Natural killer cell (primary cell): ENCODE results near the gene MSMP. TPM values are rescaled to one million over a fixed set of nuclear protein-coding genes. Genes with fewer than 3 reads are reported as not detected.

Experiments used
- ATAC-seq, 3 donors: fragments of 150-1000 bp in 2 of 3; fragments of 200-7000 bp in 1 of 3; cut with Tn5 transposase; 1 replicate in 1 of 3; 2 replicates in 2 of 3; pipeline ENCODE4 v1.10.0; 2021; ENCODE audit warnings: mild to moderate bottlenecking in 2 of 3, moderate library complexity in 2 of 3
- DNase-seq, 2 donors: peaks; one replicate each; pipeline versions ENCODE4 v3.0.0 to v3.0.0-alpha.2; 2013 to 2021; ENCODE audit warnings: mixed read lengths in 1 of 2
- H3K27ac ChIP-seq: one replicate; pipeline ENCODE4 v1.5.1; 2013; ENCODE audit warnings: mild to moderate bottlenecking, low read length
- H3K27me3 ChIP-seq: one replicate; pipeline ENCODE4 v1.6.1; 2013; ENCODE audit warnings: low read length; ENCODE audit not compliant: control insufficient read depth, insufficient read depth
- H3K36me3 ChIP-seq: one replicate; pipeline ENCODE4 v1.6.1; 2013; ENCODE audit warnings: low read length; ENCODE audit not compliant: control insufficient read depth, insufficient read depth
- H3K4me1 ChIP-seq: one replicate; pipeline ENCODE4 v1.6.1; 2013; ENCODE audit warnings: low read length; ENCODE audit not compliant: control insufficient read depth, insufficient read depth
- H3K4me3 ChIP-seq: one replicate; pipeline ENCODE4 v1.5.1; 2013; ENCODE audit warnings: low read length
- H3K9me3 ChIP-seq: one replicate; pipeline ENCODE4 v1.6.1; 2013; ENCODE audit warnings: low read length; ENCODE audit not compliant: control insufficient read depth, insufficient read depth
- H3K27ac Mint-ChIP-seq, 2 donors: one replicate each; pipeline ENCODE4 v1.8.0; 2022; ENCODE audit warnings: mild to moderate bottlenecking in 2 of 2, mixed read lengths in 2 of 2, moderate library complexity in 1 of 2
- H3K27me3 Mint-ChIP-seq, 2 donors: one replicate each; pipeline ENCODE4 v1.8.0; 2022; ENCODE audit warnings: low read depth in 2 of 2, mixed read lengths in 2 of 2
- H3K36me3 Mint-ChIP-seq: one replicate; pipeline ENCODE4 v1.8.0; 2022; ENCODE audit warnings: mixed read lengths
- H3K4me1 Mint-ChIP-seq, 2 donors: one replicate each; pipeline ENCODE4 v1.8.0; 2022; ENCODE audit warnings: mixed read lengths in 2 of 2
- H3K4me3 Mint-ChIP-seq: one replicate; pipeline ENCODE4 v1.8.0; 2022; ENCODE audit warnings: mild to moderate bottlenecking, moderate library complexity, mixed read lengths
- H3K9me3 Mint-ChIP-seq, 2 donors: one replicate each; pipeline ENCODE4 v1.8.0; 2022; ENCODE audit warnings: mixed read lengths in 2 of 2
- WGBS: methylation state at CpG from one replicate; pipeline ENCODE4 v1.1.7; 2013; ENCODE audit warnings: missing lambda C conversion rate; ENCODE audit not compliant: insufficient coverage; 5-methylcytosine and 5-hydroxymethylcytosine counted together
- intact Hi-C: fragments of 100-400 bp; cut with micrococcal nuclease; formaldehyde crosslinking; loops from one replicate; pipeline ENCODE4 v1.14.2; 2022
- total RNA-seq, 4 donors: library from RNA; stranded (reverse); fragments of 120-200 nt in 1 of 4; gene quantifications; one replicate each; pipeline versions ENCODE4 v1.2.3 to v1.2.4, GENCODE V29; 2013 to 2022
- TF ChIP-seq, protein P1 (sequence below): fragments of 200-600 bp; IDR thresholded peaks from one replicate; pipeline ENCODE4 v1.8.0; 2022; ENCODE audit warnings: antibody characterized with exemption

The MSMP gene
- total RNA-seq, 3 donors from 2014 or later (not counting 1 experiment from before 2014, with no cell fraction given): not detected

DNA sequence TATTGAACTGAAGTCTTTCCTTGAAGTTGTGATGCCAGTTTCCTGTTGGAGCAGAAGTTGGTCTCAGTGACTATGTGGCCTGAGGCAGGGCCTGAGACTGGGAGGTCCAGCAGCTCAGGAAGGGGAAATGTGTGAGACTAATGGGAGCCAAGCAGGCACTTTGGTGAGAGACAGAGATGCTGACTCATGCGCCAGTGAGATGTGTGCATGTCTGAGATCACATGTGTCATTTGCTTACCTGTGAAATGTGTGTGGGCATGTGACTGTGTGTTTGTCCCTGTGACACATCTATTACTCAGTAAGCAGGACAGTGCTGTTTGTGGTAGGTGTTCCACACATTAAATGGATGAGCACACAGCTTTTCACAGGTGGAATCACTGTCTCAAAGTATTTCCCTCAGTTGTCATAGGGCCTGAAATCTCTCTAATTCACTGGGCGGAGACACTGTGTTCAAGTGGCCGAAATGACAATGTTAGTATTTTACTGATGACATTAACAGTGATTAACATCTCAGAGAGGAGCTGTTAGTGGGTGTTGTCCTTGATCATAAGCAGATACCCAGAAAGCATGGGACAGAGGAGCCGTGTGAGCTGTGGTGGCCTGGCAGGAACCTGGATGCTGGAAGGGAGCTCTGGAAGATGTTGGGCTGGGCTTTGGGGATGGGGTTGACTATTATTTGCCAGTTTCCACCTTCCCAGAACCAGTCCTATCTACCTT lies 44.7 kb upstream of the MSMP start:
- H3K9me3 ChIP-seq: no peaks in the 10 kb centered on the region
- ATAC-seq (peak in 1 of 3 donors; percentile 31), DNase-seq (no peak)
- TF ChIP-seq, protein P1, sequence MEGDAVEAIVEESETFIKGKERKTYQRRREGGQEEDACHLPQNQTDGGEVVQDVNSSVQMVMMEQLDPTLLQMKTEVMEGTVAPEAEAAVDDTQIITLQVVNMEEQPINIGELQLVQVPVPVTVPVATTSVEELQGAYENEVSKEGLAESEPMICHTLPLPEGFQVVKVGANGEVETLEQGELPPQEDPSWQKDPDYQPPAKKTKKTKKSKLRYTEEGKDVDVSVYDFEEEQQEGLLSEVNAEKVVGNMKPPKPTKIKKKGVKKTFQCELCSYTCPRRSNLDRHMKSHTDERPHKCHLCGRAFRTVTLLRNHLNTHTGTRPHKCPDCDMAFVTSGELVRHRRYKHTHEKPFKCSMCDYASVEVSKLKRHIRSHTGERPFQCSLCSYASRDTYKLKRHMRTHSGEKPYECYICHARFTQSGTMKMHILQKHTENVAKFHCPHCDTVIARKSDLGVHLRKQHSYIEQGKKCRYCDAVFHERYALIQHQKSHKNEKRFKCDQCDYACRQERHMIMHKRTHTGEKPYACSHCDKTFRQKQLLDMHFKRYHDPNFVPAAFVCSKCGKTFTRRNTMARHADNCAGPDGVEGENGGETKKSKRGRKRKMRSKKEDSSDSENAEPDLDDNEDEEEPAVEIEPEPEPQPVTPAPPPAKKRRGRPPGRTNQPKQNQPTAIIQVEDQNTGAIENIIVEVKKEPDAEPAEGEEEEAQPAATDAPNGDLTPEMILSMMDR: no peak
- no peak overlapping the region for H3K4me3 ChIP-seq
- Mint-ChIP-seq H3K4me3 (no peak overlapping the region), H3K9me3 (no peaks in the 10 kb centered on the region), H3K36me3 (no peaks in the 10 kb centered on the region), H3K27me3 (no peaks in the 10 kb centered on the region), H3K4me1 (peaks cover 0 to 9% of the 10 kb centered on the region in 2 donors), H3K27ac (no peak overlapping the region)
- H3K27ac ChIP-seq: no peak overlapping the region
- no peaks in the 10 kb centered on the region for H3K4me1 ChIP-seq
- WGBS: 94% methylated on average over 4 of the region's 4 CpGs
- H3K27me3 ChIP-seq: no peaks in the 10 kb centered on the region
- H3K36me3 ChIP-seq: peaks cover 3% of the 10 kb centered on the region
- intact Hi-C loops: no loop called here

DNA sequence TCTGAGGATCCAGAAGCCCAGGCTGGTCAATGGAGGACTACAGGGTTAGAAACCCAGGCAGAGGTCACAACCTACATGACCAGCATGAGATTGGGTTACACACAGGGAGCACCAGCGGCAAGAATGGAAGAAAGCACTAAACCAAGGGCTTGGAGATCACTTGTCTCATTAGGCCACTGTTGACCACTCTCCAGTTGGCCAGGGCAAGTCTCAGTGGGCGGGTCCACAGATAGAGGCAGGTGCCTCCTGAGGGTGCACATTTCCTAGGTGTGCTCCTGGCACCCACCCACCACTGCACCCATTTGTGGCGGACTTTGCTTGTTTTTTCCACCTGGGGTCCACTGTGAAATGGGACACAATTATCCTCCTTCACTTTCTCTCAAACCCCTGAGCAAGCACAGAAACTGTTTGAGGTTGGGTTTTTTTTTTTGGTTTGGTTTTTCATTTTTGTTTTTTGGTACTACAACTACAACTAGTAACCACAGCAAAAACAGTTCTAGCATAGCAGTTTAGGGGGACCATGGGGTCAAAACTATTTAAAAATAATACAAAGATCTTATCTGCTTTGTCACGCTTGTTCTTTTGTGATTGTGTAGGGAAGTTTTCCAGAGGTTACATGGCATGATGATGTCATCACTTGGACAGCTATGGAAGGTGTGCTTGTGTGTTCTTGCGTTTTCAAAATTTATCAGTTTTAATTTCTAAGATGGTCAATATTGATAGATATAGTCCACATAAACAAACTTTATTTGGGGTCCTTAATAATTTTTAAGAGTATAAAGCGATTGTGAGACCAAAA lies 43.4 kb upstream of the MSMP start:
- no peaks in the 10 kb centered on the region for H3K36me3 Mint-ChIP-seq
- no peak for DNase-seq
- Histone ChIP-seq H3K27ac (no peak overlapping the region), H3K36me3 (no peaks in the 10 kb centered on the region), H3K4me3 (no peak overlapping the region), H3K4me1 (no peaks in the 10 kb centered on the region), H3K9me3 (no peaks in the 10 kb centered on the region), H3K27me3 (no peaks in the 10 kb centered on the region)
- intact Hi-C loops: no loop called here
- no peaks in the 10 kb centered on the region for H3K27me3 Mint-ChIP-seq
- H3K9me3 Mint-ChIP-seq: no peaks in the 10 kb centered on the region
- H3K4me3 Mint-ChIP-seq: no peak overlapping the region
- TF ChIP-seq, protein P1: no peak
- peaks cover 0 to 9% of the 10 kb centered on the region in 2 donors for H3K4me1 Mint-ChIP-seq
- ATAC-seq: no peak
- no peak overlapping the region for H3K27ac Mint-ChIP-seq
- 92% methylated on average over 3 of the region's 6 CpGs for WGBS

DNA sequence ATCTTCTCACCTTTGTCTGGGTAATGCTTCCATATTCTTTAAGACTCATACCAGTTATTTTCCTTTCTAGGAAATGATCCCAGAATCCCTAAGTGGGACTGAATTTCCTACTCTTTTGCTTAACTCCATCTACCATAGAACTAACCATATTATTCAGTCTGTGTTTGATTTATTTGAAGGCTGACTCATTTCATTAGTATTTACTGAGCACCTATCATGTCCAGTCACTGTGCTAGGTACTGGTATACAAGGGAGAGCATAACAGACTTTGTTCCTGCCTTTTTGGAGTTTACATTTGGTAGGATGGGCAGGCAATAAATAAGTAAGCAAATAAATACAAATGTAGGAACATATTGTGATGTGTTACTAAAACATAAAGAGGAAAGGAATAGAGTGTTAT lies 41.6 kb upstream of the MSMP start:
- no peaks in the 10 kb centered on the region for H3K9me3 Mint-ChIP-seq
- Histone ChIP-seq H3K9me3 (no peaks in the 10 kb centered on the region), H3K4me1 (no peaks in the 10 kb centered on the region), H3K4me3 (no peak overlapping the region), H3K27me3 (no peaks in the 10 kb centered on the region), H3K36me3 (no peaks in the 10 kb centered on the region), H3K27ac (no peak overlapping the region)
- no peaks in the 10 kb centered on the region for H3K36me3 Mint-ChIP-seq
- DNase-seq: no peak
- no peak overlapping the region for H3K4me3 Mint-ChIP-seq
- TF ChIP-seq, protein P1: no peak
- H3K27me3 Mint-ChIP-seq: peaks cover 0 to 5% of the 10 kb centered on the region in 2 donors
- peaks cover 0 to 16% of the 10 kb centered on the region in 2 donors for H3K4me1 Mint-ChIP-seq
- intact Hi-C loops: no loop called here
- no peak for ATAC-seq
- no peak overlapping the region for H3K27ac Mint-ChIP-seq
